Fibroblast of skin of back (primary cell): Measurements from ENCODE around the gene MRPL36. TPM values are rescaled to one million over a fixed set of nuclear protein-coding genes. Genes with fewer than 3 reads are reported as not detected.
A peak's percentile ranks its signal among the peaks of the same experiment; 100 is the strongest.
"Not testable (repeated sequence)": the region's sequence is repeated elsewhere in the genome, so short reads cannot be mapped to it uniquely, and the experiment has no call there.

Experiments used
- DNase-seq: peaks from one replicate; pipeline ENCODE4 v3.0.0-alpha.2; 2013
- polyA plus RNA-seq, 2 experiments: library from polyadenylated mRNA; unstranded; fragments of 120-200 nt; gene quantifications; one replicate each; pipeline ENCODE4 v1.2.1, GENCODE V29; 2013; ENCODE audit not compliant: insufficient read length in 2 of 2

The MRPL36 gene
- polyA plus RNA-seq (2013, experiment 1 of 2; ENCODE audit: insufficient read length), result 43.2 TPM
- 37.0 TPM for polyA plus RNA-seq (2013, experiment 2 of 2; ENCODE audit: insufficient read length)

DNA sequence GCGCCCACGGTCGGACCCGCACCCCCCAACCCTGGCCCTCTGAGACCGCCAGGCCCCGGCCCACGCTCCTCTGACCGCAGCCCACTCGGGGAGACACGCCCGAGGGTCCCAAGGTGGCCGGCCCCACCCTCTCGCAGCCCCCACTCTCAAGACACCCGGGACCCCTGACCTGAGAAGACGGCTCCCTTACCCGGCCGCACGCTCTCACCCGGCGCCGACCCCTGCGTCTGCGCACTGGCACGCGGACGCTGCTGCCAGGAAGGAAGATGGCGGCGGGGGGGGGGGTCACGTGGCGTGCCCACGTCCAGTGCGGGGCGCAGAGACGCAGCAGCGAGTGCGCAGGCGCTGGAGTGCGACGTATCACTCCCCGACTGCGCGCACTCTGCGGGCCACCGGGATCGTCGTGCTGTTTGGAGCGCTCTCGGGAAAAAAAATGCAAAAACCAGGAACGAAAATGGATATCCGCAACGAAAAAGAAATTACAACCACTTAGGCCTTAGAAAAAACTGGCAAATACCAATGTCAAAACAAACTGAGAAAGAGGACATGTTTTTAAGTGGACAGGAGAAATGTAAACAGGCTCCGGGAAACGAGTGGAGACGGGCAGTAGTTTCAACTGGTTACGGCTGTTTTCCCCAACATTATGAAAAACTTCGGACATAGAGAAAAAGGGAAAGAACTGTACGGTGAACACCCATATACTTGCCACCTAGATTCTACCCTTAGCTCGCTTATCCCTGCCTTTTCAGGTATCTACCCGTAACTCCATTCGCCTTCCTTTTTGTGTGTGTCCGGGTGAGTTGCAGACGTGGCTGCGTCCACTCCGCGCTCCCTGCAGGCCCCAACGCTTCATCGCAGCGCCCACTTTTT is at the start of gene MRPL36:
Gene MRPL36 (minus strand): TSS at position 236 of the 870 bp plus-strand sequence. CDS start 902 bp downstream, outside the sequence.
- peak; percentile 88 for DNase-seq

DNA sequence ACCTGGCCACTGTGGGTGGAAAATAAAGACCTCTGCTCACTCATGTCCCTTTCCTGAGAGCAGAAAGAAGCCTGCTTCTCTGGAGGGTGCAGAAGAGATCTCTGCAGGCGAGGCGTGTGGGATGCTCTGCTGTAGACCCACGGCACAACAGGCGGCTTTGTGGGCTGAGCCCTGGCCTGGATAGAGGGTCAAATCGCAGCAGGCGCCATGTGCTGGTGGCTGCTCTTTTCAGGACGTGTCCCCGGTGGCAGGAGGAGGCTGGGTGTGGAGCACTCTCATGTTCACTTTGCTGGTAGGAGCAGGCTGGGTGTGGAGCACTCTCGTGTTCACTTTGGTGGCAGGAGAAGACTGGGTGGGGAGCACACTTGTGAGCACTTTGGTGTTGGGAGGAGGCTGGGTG is 48.0 kb upstream of the MRPL36 start:
- DNase-seq, result no peak

DNA sequence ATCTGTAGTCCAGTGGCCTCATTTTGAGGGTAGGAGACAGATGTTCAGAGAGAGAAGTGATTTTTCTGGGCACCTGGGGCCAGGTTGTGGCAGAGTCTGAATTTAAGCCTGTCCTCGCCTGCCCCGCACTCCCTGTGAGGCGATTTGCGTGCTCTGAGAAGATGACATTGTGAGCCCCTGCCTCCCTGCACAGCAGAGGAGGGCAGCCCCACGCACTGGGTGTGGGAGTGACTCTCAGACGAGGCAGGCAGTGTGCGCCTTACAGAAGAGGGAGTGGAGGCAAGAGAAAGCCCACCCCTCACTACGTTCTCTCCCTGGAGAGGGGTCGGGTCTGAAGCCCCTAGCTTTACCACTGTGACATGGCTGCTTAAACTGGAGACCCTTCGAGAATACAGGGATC is 47.4 kb upstream of the MRPL36 start:
- no peak for DNase-seq

DNA sequence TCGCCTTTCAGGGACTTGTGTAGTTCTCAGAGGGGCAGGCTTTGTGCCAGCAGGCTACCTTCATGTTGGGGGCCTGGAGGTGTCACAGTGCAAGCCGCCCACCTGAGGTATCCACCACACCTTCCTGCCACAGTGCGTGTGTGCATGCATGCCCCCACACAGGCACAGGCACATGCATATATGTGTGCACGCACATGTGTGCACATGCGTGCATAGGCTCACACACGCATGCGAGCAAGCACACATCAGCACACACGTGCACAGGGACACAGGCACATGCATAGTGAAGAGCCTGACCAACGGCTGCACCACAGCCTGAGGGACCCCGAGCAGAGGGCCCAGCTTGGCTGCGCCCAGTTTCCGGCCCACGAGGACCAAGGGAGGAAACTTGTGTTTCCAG is 46.9 kb upstream of the MRPL36 start:
- DNase-seq, result no peak

DNA sequence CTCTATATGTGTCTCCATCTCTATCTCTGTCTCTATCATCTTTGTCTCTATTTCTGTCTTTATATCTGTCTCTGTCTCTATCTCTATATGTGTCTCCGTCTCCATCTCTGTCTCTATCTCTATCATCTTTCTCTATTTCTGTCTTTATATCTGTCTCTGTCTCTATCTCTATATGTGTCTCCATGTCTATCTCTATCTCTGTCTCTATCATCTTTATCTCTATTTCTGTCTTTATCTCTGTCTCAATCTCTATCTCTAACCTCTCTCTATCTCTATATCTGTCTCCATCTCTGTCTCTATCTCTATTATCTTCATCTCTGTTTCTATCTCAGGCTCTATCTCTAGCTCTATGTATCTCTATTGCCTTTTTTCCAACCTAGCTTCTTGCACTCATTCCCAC is 46.1 kb upstream of the MRPL36 start:
- DNase-seq, result no peak

DNA sequence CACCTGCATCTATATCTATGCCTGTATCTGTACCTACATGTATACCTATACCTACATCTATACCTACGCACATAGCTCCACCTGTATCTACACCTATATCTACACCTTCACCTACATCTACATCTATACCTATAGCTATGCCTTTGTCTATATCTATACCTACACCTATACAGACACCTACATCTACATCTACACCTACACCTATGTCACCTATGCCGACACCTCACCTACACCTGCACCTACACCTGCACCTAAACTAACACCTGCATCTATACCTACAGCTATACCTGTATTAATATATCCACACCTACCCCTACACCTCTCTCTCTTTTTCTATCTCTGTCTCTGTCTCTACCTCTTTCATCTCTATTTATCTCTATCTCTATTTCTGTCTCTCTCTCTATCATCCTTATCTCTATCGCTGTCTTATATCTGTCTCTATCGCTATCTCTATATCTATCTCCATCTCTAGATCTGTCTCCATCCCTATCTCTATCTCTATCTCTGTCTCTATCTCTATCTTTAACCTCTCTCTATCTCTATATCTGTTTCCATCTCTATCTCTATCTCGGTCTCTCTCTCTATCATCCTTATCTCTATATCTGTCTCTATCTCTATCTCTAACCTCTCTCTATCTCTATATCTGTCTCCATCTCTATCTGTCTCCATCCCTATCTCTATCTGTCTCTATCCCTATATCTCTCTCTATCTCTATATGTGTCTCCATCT is 45.2 kb upstream of the MRPL36 start:
- no peak for DNase-seq

DNA sequence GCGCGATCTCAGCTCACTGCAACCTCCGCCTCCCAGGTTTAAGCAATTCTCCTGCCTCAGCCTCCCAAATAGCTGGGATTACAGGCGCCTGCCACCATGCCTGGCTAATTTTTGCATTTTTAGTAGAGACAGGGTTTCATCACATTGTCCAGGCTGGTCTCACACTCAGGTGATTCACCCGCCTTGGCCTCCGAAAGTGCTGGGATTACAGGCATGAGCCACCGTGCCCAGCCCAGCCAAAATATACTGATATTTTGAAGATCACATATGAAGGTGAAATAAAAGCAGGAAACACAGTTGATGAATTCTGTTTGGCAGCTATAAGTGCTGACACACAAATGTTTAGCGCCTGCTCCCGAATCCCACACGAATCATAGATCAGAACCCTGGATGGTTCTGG is 44.1 kb upstream of the MRPL36 start:
- not testable (repeated sequence) for DNase-seq

DNA sequence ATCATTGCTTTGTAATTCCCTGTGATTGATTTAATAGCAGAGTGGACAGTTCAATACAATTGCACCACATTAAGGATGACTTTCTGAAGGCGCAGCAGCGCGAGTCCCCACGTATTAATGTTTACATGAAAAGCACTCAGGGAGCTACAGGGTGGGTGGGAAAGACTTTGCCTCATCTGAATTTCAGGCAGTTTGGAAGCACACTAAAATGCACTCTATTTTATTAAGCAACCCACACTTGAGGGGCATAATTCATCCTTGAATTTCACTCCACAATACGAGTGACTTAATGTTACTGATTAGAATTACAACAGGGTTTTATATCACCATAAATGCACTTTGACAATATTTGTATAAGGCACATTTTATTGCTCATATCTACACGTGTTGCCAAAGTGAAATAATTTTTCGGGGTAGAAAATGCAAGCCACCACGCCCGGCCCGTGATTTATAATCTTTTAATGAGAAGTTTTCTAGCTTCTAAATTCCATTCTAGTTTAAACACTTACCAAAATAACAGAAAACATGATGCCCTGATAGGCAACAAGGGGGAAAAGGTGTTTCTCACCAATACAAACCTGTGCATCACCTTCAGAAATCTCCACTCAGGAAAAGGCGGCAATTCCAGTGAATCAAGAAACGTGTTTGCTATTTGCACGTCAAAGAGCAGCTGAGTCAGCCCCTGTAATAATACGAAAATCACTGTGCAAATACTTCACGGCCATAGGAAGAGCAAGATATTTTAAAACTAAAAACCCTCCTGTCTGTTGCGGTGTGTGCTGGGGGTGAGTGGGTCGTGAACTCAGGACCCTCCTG is 42.6 kb upstream of the MRPL36 start:
- no peak for DNase-seq

DNA sequence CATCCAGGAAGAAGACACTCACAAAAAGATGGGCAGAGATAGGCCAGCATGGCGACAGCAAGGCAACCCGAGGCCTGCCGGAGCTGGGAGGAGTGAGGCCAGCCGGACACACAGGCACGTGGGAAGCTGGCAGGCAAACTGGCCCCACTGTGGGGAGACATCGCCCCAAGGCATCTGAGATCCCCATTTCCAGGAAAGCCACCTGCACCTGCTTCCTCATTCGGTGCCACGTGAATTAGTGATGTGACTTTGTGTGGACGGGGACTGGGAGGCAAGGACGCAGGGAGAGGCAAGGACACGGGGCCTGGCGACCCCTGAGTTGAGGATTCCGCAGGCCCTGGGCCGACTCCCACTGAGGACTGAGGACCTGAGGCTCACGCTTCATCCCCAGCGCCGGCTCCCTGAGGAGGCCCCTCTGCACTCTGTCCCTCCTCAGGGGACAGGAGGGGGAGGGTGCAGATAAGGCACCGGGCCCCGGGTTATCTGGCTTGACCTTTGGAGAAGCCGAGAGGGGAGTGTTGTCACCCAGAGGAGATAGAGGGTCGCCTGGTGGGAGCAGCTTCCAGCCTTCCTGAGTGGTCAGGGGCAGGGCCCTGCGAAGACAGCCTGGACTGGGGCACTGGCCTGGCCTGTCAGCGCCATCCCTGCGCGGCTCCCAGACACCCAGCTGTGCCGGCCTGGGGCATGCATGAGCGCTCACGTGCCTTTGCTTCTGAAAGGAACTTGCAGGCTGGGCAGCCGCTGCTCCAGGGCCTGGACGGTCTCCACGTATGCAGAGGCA is 41.3 kb upstream of the MRPL36 start:
- no peak for DNase-seq

DNA sequence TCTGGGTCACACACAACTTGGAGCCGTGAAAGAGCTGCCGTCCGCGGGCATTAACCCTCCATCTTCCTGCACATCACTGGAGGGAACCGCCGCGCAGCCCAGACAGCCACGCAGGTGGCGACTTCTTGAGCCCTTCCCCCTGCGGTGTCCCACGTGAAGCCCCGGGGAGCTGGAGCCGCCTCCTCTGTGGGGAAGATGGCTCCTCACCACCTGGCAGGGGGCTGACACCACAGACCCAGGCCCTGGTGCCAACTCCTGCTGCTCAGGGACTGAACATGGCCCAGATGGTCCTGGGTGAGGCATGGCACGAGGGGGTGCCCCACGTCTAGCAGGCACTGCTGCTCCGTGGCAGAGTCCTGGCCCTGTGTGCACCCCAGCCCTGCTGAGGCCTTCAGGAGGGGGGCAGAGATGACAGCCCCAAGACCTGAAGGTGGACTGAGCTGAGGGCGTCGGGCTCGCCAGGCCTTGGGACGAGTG is 40.5 kb upstream of the MRPL36 start:
- DNase-seq, result no peak

DNA sequence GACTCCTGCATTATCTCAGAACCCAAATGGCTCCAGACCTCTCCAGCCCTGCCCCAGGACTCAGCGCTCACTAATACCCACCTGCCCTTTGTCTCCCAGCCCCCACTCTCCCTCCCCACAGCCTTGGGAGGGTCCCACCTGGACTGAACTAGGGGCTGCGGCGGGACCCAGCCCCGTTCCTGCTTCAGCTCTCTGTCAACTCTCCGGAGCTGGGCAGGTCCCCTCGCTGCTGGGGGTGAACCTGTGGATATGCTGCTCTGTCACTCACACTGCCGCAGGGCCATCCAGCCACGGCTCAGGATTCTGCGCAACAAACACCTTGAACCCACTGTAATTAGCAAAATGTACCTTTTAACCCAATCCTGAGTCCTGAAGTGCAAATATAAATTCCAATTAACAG is 38.4 kb upstream of the MRPL36 start:
- DNase-seq, result no peak

DNA sequence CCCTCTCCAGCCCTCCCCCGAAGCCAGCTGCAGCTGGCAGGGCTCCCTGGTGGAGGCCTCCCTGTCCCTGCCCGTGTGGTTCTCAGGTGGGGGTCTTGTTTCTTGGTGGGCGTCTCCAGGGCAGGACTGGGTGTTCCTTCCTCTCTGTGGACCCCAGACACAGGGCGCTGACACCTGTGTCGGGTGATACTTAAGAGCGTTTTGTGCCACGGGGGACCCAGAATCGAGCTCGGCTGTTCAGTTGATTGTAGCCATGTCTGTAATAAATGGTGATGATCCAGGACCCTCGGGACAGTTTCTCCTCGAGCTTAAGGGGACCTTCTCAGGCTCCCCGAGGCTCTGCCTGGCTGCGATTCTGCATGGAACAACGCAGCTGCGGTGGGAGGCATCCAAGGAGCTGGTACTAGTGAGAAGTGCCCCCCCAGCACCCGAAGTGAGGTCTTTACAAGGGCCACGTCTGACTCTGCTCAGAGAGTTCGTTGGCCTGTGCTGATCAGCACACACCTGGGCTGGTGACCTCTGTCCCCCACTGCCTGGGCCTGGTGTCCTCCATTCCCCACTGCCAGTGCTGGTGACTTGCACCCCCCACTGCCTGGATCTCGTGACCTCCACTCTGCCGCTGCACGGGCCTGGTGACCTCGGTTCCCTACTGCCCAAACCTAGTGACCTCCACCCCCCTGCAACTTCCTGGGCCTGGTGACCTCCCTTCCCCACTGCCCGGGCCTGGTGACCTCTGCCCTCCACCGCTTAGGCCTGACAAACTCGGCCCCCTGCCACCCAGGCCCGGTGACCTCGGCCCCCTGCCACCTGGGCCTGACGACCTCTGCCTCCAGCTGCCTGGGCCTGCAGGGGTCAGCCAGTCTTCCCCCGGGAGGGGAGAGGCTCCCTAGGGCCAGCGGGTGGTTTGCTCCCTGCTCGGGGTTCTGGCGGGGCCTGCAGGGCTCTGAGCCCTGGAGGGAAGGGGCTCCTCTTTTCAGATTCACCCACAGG is 37.5 kb upstream of the MRPL36 start:
- DNase-seq, result no peak

DNA sequence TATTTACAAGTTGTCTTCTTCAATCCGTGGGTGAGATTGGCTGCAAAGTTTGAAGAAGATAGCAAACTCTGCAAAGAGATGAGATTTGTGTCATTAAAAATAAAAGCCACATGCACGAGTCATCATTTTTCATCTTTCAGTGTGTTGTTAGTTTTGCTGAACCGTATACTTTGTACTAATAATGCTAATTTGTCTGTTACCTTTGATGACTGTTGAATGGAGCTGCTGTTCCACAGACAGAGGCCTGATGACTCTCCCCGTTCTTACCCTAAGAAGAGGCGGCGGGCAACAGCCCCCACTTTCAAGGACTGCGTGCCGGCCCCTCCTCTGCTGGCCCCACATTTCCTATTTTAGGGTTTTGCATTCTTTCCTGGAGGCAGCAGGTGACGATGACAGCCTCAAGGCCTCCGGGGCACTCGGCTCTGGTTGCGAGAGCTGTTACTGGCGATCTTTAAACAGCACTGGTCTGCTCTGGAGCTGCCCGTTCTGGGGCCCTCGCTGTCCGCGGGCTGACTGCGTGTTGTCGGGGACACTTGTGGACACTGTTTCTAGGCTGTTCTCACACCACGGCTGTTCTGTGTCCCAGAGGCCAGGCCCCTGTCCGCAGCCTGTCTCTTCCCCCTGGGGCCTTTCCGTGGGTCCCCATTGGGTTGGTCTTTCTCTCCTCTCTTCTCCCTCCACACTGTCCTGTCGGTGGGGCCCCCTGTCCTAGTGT is 36.7 kb upstream of the MRPL36 start:
- DNase-seq, result no peak

DNA sequence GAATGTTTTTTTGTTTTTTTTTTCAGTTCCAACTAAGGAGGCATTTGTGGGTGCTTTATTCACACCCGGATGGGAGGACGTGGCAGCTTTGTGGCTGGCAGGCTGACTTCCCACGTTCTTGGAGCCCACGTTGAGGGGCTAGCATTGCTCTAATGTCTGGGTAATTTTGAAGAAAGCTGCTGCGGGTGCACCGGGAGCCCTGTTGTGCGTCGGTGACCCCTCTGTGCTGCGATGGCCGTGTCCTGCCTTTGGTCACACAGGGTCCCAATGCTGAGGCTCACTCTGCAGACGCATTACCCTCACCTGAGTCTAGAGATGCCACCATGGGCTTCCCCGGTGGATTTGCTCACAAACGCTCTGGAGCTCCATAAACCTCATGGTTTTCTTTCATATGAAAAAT is 35.8 kb upstream of the MRPL36 start:
- DNase-seq, result no peak

DNA sequence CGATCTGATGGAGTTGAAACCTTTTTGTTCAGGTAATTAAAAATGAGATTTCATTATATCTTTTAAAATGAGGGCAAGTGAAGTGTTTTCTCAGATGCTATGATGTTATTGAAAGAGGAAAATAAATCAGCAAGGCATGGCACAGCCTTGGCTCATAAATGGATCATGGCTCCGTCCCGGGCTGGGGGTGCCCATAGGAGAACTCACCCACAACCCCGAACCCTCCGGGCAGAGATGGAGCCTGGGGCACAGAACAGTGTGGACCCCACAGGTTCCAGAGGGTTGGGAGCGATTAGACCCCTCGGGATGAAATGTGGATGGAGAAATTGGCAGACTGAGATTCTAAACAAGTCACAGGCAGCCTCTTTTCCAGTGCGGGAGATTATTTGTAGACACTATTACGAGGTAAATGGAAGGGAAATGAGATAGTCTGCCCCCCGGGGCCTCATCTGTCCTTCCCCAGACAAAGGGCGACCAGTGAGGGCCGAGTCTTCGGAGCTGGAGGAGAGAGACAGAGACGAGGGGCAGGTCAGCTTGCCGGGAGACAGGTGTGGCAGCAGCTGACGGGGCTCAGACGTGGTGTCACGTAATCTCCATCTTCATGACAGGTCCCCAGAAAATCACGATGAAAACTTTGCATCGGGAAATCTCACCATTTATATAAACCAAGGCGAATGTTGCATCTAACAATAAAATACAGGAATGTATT is 35.2 kb upstream of the MRPL36 start:
- no peak for DNase-seq

DNA sequence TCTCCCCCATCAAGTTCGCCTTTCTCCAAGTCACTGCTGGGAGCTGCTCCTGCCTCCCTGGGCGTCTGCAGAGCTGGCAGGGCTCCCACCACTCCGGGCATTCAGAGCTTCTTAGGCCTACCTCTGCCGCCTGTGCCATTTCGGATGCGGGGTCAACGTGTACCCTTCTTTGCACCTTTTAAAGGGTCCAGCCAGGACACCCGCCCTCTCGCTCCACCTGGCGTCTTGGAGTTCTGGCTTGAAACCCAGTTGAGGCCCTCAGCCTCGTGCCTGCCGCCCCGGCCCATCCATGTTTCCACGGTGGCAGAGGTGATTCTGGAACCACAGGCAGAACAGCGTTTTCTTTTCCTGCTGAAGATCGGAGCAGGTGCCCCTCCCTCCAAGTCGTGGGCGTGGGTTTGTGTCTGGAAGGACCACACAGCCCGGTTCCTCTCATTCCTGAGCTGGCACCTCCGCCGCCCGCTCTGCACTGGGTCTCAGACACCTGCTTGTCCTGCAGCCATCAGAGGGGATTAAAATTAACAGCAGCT is 34.5 kb upstream of the MRPL36 start:
- no peak for DNase-seq

DNA sequence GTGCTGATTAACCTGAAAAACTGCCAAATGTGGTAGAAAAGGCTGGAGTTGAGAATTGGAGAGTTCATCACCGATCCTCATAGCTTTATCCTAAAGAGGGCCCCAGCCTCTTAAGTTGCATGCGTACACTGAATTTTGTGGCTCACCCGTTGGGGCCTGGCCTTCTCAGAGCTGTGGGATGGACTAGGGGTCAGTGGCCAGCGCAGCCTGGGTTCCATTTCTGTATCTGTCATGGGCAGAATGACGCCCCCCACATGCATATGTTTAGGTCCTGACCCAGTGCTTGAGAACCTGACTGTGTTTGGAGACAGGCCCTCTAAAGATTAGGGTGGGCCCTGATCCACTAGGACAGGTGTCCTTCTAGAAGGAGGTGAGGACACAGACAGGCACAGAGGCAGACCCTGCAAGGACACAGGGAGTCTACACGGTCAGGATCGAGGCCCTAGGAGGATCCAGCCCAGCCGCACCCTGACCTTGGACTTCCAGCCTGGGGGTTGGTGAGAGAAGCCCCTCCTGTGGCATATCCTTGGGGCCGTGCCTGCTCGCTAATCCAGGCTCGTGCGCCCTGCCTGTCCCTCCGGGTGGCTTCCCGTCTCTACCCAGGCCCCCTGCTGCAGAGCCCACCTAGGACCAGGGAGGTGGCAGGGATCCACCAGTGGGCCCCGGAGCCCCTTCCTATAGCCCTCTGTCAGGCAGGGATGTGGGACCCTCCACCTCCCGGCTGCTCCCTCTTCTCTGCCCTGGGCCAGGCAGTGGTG is 33.8 kb upstream of the MRPL36 start:
- no peak for DNase-seq
